SKM-1 (cell line): ENCODE data around the gene CNOT9.

Experiments
- DNase-seq: peaks from one replicate; lab custom pipeline; 2025; ENCODE audit not compliant: unreplicated experiment; lab: John Stamatoyannopoulos, UW

CNOT9 gene

DNA sequence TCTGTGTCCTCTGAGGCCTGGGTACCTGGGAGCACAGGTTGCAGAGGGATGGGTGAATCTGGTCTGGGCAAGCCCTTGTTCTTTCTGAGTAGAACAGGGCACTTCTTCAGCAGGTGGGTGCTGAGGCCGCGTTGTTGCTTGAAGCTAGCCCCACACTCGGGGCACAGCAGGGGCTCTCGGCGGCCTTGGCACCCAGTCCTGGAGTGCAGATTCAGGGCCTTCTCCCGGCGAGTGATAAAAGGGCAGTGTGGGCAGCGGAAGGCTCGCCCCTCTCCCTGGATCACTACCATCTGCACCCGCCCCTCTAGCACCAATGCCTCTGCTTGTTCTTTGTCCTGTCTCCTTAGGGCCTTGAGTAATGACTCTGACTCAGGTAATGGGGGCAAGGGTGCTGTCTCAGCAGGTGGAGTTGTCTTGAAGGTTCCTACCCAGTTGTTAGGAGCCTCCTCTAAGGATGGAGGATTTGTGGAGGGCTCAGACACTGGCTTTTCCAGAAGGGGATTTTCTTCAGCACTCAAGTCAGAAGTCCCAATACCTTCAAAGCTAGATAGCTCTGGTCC lies 75.2 kb downstream of the CNOT9 start:
- no peak for DNase-seq

DNA sequence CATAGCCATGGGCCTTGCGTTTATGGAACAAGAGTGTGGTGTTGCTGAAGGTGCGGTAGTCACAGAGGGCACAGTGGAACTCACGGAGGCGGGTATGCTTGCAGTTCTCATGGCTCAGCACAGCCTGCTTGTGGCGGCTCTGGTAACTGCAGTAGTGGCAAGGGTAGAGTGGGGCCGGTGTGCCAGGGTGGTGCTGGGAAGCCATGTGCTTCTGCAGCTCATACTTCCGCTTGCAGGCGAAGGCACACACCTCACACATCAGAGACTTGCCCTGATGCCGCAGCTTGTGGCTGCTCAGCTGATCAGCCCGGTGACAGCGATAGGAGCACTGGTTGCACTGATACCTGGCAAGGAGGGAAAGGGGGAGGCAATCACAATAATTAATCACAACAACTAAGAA lies 76.1 kb downstream of the CNOT9 start:
- no peak for DNase-seq

DNA sequence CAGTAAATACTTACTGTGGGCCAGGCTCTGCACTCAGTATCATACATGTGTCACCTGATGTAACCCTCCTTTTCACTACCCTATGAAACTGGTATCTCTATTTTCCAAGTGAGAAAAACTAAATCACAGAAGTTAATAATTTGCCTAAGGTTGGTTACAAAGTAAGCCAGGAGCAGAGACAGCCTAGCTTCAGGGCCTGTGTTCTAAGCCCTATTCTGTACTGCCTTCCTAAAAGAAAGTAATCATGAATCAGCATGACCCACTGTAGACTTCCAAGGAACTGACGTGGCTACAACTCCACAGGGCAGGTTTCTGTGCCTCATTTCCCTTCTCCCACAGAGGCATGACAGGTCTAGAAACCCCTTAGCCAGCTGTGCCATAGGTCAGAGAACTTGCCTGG lies 76.5 kb downstream of the CNOT9 start:
- DNase-seq = no peak
